Dermis microvascular lymphatic vessel endothelial cell (primary cell): Measurements from ENCODE around the gene BMP6. TPM values are rescaled to one million over a fixed set of nuclear protein-coding genes. Genes with fewer than 3 reads are reported as not detected.
A peak's percentile ranks its signal among the peaks of the same experiment; 100 is the strongest.
"Not testable (repeated sequence)": the region's sequence is repeated elsewhere in the genome, so short reads cannot be mapped to it uniquely, and the experiment has no call there.

ENCODE experiments used
- DNase-seq, 2 donors: peaks; one replicate each; pipeline versions ENCODE4 v3.0.0 to v3.0.0-alpha.2; 2010; ENCODE audit warnings: low read depth in 2 of 2
- total RNA-seq: library from RNA; depleted of rRNA; stranded (reverse); fragments of >200 nt; gene quantifications from 2 replicates; pipeline ENCODE4 v1.2.1, GENCODE V29; 2014

The BMP6 gene
- total RNA-seq, 1 donor from 2014 or later, result 72.8 TPM

DNA sequence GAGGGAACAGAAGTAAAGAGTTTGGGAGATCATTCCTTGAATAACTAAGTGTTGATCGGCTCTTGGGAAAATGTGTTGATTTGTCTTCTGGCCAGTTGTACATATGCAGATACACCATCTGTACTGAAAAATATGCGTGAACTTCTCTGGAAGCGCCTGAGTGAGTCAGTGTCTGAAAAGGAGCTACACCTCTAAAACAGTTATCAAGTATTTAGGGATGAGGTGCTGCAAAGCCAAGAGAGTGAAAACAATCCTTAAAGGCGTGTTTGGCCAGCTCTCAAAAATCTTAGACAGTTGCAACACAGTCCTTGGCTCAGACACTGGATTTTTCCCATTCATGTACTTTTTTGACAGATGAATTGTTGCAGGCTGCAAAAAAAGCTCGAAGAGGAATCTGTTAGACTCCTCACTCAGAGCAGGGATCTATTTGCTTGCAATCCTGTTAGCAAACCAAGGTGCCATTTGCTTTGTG is 61.3 kb downstream of the BMP6 start:
- no peak for DNase-seq

DNA sequence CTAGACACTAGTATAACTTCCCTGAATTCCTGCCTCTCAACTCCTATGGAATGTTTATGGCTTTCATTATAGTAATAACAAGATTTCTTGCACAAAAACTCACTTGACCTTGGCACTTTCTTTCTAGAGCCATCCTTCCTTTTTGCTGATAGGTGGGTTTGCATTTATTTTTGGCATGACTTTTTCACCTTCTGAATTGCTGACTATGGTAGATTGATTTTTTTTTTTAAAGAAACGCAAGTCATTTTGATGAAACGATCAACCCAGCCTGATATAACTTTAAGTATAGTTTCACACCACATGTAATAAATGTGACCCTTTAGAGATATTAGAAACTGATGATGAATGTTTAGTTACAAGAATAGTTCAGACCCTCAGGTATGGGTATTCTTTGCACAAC is 61.8 kb downstream of the BMP6 start:
- no peak for DNase-seq

DNA sequence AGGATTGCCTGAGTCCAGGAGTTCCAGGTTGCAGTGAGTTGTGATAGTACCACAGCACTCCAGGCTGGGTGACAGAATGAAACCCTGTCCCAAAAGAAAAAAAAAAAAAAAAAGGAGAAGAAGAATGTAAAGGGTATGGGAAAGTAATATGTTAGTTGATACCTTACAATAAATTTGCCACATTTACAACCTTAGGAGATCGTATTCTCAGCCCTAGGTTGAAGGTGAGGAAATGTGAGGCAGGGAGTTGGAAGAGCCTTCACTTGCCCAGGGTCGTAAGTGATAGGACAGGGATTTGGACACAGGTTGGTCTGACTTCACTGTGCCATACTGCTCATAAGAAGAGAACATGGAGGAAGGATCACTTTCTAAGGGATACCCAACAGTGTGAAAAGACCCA is 68.6 kb downstream of the BMP6 start:
- DNase-seq, result no peak

DNA sequence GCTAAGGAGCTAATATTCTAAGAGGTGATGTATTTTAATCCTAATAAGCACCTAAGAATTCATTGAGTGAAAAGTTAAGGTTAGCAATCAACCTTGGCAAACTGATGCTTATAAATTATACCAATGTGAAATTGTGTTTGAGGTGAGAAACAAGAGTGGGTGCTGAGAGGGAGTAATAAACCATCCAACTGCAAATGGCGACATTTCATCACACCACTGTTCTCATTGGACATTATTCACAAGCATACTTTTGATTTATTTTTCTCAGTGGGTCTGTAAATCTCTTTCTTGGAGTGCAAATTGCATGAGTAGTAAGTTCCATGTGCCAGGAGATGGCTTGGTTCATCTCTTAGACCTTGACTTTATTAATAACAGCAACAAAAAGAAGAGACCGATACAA is 71.5 kb downstream of the BMP6 start:
- no peak for DNase-seq

DNA sequence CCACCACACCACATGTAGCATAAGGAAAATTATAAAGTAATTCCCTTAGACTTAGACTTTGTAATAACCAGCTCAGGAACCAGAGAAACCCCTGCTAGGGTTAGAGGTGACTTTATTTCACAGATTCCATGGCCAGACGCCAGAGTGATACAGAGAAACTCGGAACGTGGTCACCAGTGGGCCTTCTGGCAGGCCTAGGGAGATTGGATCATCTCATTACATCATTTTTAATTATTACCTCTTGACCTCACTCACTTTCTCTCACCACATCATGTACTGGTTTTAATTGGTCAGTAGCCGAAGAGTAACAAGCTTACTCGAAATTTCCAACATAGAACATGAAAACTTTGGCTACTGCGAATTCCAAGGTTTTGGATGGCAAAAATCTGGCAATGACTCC is 72.9 kb downstream of the BMP6 start:
- DNase-seq, result no peak

DNA sequence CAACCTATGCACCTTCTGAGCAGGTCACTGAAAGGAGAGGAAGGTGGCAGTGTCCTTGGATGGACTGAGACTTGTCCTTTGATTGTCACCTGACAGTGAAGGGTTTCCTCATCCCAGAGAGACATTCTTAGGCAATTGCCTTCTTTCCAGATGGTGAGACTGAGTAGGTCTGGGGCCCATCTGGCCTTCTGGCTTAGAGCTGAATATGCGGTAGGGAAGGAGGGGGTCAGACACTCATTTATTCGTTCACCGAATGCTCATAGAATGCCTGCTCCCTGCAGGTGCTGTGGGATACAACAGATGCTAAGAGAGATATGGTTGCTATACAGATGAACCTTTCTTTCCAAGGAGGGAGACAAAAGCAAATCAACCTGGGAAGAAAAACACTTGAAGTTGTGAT is 76.8 kb downstream of the BMP6 start:
- DNase-seq, result no peak

DNA sequence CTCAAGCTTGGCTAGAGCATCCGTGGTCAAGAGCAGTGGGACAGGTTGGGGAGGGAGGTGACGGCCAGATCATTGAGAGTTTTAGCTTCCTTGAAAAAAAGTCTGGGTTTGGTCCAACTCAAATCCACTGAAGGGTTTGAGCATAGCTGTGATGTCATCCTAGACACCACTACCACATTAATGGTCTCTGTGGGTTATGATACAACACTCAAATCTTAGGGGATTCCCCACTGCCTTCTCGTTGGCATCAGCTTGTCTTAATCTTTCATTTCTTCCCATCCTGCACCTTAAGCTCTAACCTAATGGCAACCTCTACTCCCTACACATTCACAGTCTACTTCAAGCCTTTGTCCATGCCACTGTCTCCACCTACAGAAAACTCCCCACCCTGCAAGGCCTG is 77.3 kb downstream of the BMP6 start:
- DNase-seq, result no peak

DNA sequence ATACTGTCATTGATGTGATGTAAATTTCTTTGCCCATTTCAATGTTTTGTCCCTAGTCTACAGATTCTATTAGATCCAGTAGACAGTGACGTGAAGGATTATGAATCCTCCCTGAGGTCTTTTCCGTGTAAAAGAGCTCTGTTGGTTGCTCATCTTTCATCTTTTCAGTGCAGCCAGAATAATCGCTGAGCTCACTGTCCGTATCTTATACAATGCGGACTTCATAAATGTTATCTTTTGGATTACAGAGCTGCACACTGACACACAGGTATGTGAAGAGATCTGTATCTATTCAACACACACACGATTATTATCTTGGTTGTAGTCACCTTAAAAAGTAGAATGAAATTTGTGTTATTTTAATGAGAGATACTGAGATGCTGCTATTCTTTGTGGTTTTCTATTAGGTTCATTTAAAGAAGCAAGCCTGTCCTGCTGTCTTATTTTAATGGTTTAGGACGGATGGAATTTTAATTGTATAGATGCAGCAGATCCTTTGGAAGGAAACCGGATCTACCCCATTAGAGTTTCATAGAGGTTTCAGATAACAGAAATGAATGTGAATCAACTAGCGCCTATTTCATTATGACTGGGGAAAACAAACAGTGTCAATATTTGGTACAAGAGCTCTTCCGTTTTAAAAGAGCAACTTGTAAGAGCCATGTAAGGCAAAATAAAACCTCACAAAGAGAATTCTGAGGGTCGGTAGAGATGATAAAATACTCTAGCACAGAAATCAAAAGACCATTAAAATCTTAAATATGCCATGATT is 79.4 kb downstream of the BMP6 start:
- DNase-seq, result no peak

DNA sequence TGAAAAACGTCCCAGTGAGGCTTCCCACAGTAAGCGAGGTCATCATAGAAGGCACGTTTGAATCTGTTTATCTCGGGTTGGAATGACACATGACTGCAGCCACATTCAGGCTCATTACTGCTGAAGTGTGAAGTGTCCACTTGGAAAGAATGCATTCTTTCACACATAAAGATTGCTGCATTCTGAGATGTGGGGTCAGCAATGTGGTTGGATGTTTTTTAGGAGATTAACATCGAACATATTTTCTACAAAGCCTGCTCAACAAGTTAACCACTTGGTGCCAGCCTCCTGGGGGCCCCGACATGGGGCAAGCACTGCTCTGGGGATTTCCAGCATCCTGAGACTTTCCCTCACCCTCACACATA is 79.9 kb downstream of the BMP6 start:
- DNase-seq, result peak in 1 of 2 donors; percentile 28

DNA sequence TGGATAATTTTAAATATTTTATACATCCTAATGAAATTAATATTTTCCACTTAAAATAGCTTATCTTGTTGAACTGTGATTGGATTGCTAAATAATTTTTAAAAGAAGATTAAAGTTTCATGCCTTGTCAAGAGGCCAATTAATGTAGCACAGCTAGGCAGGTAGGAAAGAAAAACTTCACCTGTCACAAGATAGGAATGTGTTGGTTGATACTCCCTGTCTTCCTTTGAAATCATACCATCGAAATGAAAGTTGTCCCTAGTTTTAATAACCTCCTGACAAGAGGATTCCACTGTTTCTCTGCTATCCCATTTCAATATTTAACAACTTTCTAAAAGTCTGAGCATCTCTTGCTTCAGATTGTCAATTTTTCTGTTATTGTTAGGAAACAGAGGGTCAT is 80.8 kb downstream of the BMP6 start:
- DNase-seq, result no peak

DNA sequence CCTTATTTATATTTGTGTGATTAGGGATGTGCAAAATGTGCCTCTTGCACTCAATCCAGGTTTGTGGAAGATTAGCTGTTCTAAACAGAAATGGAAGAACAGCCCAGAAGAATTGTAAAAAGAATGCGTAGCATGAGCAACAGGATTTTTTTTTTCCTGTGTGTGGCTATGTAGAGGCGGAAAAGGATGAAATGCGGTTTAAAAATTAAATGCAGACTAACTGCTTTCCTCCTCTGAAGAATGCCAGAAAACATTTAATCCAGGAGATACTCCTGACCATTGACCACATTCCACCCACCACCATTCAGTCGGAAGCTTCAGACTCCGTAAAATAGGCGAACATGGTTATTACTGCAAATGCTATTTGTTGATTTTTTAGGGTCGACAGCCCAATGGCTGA is 83.4 kb downstream of the BMP6 start:
- DNase-seq, result no peak

DNA sequence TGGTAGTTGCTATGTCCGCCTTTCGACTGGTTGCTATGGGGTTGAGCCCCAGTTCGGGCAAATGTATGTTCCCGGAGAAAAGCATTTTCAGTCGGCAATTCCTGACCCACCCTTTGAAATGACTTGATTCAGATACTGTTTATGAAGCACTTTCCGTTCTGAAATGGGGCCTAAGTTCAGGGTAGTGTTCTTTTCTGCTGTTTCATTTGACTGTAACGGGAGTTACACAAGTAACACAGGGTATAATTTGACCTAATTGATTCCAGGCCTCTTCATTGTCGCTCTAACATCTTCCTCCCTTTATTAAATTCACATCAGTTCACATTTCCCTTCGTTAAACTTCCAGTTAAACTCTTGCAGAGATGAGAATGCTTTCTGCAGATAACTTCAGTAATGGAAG is 85.5 kb downstream of the BMP6 start:
- DNase-seq, result no peak

DNA sequence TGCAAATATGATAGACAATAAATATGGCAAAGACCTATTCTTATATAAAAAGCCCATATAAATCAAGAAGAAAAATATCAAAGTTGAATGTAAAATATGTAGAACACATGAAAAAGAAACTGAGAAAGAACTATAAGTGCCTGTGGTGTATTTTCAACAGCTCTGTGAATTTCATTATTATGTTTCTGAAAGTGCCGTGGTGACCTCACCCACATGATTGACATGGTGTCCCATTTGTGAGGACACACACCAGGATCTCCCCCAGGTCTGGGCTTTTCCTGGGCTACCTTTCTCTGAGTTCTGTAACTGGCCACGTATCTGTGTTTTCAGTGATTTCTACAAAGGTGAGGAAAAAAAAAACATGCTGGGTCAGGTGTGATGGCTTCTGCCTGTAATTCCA is 86.7 kb downstream of the BMP6 start:
- no peak for DNase-seq

DNA sequence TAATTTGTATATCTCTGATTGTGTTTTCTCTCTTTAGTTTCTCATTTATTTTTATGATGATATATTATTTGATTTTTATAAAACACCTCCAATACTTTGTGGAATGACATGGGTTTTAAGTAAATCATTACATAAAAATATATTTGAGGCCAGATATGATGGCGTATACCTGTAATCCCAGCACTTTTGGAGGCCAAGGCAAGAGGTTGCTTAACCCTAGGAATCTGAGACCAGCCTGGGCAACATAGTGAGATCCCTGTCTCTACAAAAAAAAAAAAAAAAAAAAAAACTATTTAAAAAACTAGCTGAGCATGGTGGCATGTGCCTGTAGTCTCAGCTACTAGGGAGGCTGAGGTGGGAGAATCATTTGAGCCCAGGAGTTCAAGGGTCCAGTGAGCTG is 87.3 kb downstream of the BMP6 start:
- DNase-seq, result no peak

DNA sequence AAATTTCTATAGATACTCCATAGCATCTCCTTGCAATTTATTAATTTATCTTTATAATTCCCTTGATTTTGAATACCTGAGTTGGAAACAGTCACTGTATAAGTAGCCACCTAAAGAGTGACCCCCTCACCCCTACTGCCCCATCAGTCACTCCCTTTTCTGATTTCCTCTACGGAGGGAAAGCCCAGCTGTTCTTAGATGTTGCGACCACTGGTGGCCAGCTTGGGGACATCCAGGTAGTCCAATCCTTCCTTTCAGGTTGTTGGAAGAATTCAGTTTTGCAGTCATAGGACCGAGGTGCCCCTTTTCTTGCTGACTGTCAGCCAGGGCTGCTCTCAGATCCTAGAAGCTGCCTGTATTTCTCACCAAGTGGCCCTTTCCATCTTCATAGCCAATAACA is 87.8 kb downstream of the BMP6 start:
- no peak for DNase-seq

DNA sequence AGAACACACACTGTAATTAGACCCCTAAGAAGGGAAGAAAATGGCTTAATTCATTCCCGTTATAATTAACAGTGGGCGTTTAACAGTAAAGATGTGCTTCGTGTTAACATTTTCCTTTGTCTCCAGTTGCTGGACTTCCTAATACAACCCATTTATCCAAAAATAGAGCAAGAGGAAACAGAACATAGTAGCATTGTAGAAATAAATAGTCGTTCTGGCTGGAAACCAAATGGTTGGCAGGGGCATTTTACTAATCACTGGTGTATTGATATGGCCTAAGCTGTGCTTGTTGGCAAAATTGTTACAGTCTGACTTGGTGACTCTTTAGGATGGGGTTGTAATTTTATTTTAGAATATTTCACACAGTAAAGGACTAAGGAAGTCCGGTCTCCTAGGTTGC is 89.8 kb downstream of the BMP6 start:
- DNase-seq, result peak; percentile 43 to 50

DNA sequence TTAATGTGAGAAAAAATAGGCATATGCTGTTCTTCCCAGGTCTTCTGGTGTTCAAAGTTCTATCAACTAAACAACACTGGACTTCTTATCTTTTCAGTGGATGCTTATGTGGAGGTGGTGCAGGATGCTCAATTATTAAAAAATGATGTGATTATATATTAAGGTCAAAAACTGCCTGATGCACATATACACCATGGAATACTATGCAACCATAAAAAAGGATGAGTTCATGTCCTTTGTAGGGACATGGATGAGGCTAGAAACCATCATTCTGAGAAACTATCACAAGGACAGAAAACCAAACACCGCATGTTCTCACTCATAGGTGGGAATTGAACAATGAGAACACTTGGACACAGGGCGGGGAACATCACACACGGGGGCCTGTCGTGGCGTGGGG is 91.3 kb downstream of the BMP6 start:
- DNase-seq, result not testable (repeated sequence)

DNA sequence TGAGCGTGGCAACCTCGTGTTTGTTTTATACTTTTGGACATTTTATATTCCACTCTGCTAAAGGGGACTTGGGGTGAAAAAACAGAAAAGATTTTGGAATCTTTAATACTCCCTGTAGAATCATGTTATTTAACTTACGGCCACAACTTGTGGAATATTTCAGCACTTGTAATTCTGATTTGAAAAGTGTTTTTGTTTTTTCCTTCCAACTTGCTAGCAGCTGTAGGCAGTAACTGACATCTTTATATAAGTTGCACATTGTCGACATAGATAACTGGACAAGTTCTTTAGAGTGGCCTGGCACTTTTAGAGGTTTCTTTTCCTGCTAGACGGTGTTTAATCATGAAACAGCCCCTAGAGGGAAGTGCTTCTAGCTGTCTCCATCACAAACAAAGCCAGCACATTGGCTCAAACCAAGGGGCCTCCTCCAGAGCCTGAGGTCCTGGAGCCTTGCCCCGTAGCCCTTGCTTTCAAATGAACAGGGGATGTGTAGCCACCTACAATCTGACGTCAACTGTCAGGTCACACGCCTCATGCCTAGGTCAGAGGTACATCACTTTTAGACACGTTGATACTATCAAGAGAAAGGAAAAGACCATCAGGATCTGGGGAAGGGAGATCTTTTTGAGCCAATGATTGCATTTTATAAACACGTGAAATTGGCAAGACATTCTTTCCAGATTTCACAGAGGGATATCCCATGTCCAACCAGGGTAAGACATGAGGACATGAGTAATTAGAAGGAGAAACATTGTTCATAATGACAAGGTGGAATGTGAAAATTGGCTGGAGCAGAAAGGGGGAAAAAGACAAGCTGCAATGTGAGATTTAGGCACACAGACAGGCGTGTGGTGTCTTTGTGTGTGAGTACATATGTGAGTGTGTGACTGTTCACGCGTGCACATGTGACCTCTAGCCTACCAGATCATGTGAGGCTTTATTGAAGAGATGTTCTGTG is 92.6 kb downstream of the BMP6 start:
- no peak for DNase-seq

DNA sequence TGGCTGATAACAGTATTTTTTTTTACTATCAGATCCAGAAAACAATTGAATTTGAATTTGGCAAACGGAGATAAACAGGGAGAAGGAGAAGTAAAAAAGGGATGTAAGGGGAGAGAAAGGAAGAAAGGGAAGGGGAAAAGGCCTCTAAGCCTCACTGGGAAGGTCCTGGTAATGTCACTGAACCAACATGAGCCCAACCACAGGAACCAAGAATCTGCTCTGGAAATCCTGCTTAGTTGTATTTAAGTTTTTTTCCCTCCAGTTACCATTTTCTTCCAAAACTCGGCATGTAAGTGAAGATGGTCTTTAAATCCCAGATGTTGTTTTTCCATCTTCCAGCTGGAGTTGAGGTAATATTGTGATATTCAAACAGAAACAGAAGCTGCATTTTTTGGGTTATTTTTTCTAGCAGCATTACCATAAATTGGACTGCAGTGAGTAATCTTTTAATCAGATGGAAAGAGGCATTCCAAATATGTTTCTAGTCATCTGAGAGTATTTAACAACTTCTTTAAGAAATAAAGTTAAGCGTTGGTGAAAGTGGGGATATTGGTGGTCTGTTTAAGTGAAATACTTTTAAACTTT is 93.6 kb downstream of the BMP6 start:
- DNase-seq, result no peak

DNA sequence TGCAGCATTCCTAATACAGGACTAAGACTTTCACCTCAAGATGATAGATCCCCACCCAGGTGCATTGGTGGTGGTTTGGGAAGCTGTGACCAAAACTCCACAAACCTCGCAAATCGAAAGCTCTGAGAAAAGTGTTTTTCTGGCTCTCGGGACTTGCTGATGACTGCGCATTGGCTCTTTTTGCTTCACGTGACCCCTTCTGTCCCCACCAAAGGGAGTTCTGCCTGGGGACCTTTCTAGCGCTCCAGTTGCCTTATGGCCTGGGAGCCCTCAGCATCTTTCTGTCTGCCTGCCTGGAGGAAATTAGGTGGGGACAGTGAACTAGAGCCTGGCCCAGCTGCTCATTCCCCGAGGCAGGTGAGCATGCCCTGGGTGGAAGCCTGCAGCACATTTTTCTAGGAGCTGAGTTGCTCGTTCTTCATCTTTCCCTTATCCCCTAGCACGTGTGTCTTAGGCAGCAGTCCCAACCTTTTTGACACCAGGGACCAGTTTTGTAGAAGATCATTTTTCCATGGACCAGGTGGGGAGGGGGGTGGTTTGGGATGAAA is 94.5 kb downstream of the BMP6 start:
- no peak for DNase-seq

DNA sequence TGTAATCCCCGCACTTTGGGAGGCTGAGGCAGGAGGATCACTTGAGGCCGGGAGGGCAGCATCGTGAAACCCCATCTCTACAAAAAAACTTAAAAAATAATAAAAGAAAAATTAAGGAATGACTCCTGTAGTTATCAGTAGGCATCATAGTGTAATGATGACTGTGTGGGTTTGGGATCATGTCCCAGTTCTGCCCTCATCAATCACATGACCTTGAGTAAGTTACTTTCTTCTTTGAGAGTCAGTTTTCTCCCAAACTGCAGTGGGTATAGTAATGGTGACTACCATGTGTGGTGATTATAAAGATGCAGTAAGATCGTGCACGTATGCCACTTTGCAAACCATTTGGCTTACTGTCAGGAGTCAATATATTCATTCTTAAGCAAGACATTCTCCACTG is 95.5 kb downstream of the BMP6 start:
- no peak for DNase-seq

DNA sequence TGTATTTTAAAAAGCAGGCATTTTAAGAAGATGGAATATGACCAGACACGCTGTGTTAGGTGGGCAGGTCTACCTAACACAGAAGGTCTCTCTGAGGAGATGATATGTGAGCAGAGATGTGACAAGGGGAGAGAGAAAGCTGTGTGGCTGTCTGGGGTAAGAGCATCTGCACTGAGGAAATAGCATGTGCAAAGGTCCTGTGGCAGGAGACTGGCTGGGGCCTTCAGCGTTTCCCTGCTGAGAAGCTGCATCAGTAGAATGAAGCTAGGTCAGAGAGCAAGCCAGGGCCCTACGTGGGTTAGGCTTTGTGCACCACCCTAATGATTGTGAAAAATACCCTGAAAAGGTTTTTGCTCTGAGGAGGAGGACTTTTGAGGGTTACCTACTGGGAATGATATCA is 97.7 kb downstream of the BMP6 start:
- DNase-seq, result no peak
